ENCODE data around the gene PARP12. TPM values are rescaled to one million over a fixed set of nuclear protein-coding genes. Genes with fewer than 3 reads are reported as not detected.
A peak's percentile ranks its signal among the peaks of the same experiment; 100 is the strongest.

The PARP12 gene
- total and polyA plus RNA-seq, 3 donors from 2014 or later: 39.4 to 63.1 (median 54.6) TPM

GRCh38 chr7:140060788-140061606 lies 1.8 kb downstream of the PARP12 start:
- no peak for TF ChIP-seq POLR2A (IDR thresholded peaks at IDR 0.05)
- no peak for TF ChIP-seq CTCF (IDR thresholded peaks at IDR 0.05)
- H3K27me3 ChIP-seq: no peaks in the 10 kb centered on the region
- WGBS, 2 donors: 33 to 45% methylated on average over 10 to 11 of the region's 11 CpGs
- no peaks in the 10 kb centered on the region for H3K9me3 ChIP-seq
- H3K27ac ChIP-seq: peak overlapping the region; percentile 90 to 97
- peak; percentile 59 for DNase-seq
- H3K4me3 ChIP-seq: peak overlapping the region in 1 of 2 donors; percentile 93
- intact Hi-C loops (cut with DNase I; ENCODE audit: low total_unique reads): no loop called here
- H3K36me3 ChIP-seq (ENCODE audit: low read depth, missing control alignments): no peaks in the 10 kb centered on the region
- H3K4me1 ChIP-seq: peaks cover 22% of the 10 kb centered on the region

DNA sequence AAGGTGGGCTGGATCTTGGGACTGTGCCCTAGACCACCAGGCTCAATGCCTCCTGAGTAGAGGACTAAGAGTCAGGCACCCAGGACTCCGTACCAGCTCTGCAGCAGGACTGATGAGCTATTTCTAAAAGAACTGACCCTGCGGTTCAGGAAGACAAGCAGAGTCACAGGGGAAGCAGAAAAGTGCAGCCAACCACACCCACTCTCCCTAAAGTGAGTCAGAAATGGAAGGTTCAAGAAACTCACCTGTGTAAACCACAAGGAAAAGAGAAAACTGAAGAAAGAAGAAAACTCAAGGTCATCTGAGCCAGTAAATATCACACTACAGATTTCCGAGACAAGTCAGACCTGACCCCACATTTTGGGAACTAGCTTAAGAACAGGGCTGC lies 2.5 kb downstream of the PARP12 start:
- Histone ChIP-seq H3K4me1 (peaks cover 22% of the 10 kb centered on the region), H3K9me3 (no peaks in the 10 kb centered on the region), H3K27ac (peak overlapping the region; percentile 90 to 97), H3K36me3 (ENCODE audit: low read depth, missing control alignments) (no peaks in the 10 kb centered on the region), H3K4me3 (no peak overlapping the region), H3K27me3 (no peaks in the 10 kb centered on the region)
- no peak for DNase-seq
- TF ChIP-seq POLR2A (IDR thresholded peaks at IDR 0.05): no peak
- TF ChIP-seq CTCF (IDR thresholded peaks at IDR 0.05): no peak
- intact Hi-C loops (cut with DNase I; ENCODE audit: low total_unique reads): no loop called here
- 63 to 81% methylated on average over 3 of the region's 3 CpGs for WGBS, 2 donors

DNA sequence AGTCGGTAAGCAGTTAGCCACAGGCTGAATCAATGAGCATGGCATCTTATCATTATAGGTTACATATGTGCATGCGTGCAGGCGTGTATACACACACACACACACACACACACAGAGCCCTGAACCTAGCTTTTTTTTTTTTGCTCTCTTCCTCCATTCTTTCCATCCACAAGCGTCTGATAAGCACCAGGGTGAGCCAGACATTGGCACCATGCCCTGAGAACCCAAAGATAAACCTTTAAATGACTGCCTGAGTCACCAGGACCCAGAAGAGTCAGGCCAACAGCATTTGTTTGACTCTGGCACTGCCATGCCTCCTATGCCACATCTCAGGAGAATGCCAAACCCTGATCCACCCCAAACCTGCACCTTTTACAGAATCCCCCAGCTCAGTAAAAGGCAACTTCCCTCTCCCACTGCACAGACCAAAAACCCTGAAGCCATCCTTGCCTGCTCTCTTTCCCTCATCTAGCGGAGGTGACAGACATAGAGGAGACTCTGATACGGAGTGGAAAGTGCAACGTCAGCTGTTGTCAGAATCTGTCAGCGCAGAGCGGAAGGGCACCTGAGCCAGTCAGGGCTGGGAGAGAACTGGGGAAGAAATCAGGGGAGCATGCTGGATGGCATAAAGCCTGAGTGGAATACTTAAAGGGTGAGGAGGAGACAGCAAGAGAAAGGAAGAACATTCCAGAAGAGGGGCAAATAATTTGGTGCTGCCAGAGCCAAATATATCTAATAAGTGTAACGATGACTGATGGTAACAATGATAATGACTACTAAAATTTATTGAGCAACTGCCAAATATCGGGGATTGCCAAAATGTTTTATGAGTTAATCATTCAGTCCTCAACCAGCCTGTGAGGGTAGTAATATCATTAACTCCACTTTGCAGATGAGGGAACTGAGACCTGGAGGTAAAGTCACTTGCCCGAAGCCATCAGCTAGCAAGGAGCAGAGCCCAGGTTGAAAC lies 3.2 kb downstream of the PARP12 start:
- Histone ChIP-seq H3K27ac (peak overlapping the region in 1 of 2 donors; percentile 97), H3K9me3 (no peaks in the 10 kb centered on the region), H3K27me3 (no peaks in the 10 kb centered on the region), H3K36me3 (ENCODE audit: low read depth, missing control alignments) (no peaks in the 10 kb centered on the region), H3K4me3 (no peak overlapping the region), H3K4me1 (peaks cover 22% of the 10 kb centered on the region)
- intact Hi-C loops (cut with DNase I; ENCODE audit: low total_unique reads): no loop called here
- peak; percentile 78 for DNase-seq
- TF ChIP-seq CTCF (IDR thresholded peaks at IDR 0.05) (no peak), POLR2A (IDR thresholded peaks at IDR 0.05) (no peak)
- WGBS, 2 donors: 74 to 75% methylated on average over 12 of the region's 12 CpGs

- Histone ChIP-seq H3K27me3 (no peaks in the 10 kb centered on the region), H3K4me3 (no peak overlapping the region), H3K4me1 (peaks cover 22% of the 10 kb centered on the region), H3K36me3 (ENCODE audit: low read depth, missing control alignments) (no peaks in the 10 kb centered on the region), H3K9me3 (no peaks in the 10 kb centered on the region), H3K27ac (no peak overlapping the region)
- TF ChIP-seq CTCF (IDR thresholded peaks at IDR 0.05): no peak
- no peak for TF ChIP-seq POLR2A (IDR thresholded peaks at IDR 0.05)
- no peak for DNase-seq
- intact Hi-C loops (cut with DNase I; ENCODE audit: low total_unique reads): no loop called here
- 90 to 92% methylated on average over 7 of the region's 7 CpGs for WGBS, 2 donors
Observed at GRCh38 chr7:140058517-140058916, 4.2 kb downstream of the PARP12 start.

Measured in testis (tissue), 3 donors.